ENCODE measurements around the gene TCF12.

TCF12 gene

DNA sequence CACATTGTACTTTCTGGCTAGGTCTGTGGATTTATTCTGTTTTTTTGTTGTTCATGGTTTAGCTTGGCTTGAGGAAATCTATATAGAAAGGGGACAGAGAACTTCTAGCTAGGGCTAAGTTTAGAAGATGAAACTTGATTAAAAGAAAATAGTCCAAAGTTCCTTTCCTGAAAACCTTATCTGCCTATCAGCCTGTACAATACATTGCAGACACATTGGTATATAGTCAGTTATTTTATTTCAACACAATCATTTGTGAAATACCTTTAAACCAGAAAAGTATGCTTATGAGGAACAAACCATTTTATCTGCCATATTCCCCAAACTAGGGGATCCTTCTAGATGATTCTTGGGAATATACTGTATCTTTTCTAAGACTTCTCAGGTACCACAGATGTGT, 310.6 kb downstream of the TCF12 start:
- TF ChIP-seq, protein P1, sequence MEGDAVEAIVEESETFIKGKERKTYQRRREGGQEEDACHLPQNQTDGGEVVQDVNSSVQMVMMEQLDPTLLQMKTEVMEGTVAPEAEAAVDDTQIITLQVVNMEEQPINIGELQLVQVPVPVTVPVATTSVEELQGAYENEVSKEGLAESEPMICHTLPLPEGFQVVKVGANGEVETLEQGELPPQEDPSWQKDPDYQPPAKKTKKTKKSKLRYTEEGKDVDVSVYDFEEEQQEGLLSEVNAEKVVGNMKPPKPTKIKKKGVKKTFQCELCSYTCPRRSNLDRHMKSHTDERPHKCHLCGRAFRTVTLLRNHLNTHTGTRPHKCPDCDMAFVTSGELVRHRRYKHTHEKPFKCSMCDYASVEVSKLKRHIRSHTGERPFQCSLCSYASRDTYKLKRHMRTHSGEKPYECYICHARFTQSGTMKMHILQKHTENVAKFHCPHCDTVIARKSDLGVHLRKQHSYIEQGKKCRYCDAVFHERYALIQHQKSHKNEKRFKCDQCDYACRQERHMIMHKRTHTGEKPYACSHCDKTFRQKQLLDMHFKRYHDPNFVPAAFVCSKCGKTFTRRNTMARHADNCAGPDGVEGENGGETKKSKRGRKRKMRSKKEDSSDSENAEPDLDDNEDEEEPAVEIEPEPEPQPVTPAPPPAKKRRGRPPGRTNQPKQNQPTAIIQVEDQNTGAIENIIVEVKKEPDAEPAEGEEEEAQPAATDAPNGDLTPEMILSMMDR (IDR thresholded peaks at IDR 0.05; ENCODE audit: control insufficient read depth, extremely low read depth, insufficient read depth): no peak
- no peak for DNase-seq (ENCODE audit: low read depth)
- no peak overlapping the region for H3K4me3 ChIP-seq (ENCODE audit: low read depth, low read length)

DNA sequence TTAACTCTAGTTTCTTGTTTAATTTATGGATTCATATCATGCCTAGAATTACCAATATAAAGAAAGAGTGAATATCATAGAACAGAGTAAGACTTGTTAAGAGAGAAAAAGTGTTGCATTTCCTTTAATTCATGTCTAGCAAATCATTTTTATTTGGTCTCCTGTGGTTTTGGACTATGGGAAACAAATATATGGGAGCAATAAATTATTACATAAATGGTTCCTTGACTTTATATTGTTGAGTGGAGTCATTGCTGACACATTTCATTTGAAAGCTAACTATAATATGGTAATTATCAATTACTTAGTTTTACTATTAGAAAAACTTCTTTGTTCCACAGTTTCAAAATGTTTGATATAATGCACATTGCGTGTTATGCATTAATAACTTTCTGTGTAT, 313.1 kb downstream of the TCF12 start:
- DNase-seq (ENCODE audit: low read depth): no peak
- TF ChIP-seq, protein P1 (IDR thresholded peaks at IDR 0.05; ENCODE audit: control insufficient read depth, extremely low read depth, insufficient read depth): no peak
- H3K4me3 ChIP-seq (ENCODE audit: low read depth, low read length): no peak overlapping the region

DNA sequence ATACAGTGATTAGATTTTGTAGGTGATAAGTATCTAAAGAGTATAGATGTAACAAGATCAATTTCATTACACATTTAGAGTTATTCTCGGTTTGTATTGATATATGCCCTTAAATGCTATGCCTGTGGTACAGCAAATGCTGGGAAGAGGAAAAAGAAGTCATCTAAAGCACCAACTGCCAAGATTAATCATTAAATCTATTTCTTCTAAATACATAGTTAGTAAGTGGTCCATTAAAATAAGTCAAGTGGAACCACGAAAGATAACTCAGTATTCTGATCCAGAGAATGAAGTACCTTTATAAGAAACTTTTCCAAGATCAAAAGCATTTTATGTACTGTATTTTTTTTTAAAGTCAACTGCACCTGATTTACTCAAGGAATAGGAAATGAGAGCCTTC, 315.7 kb downstream of the TCF12 start:
- no peak overlapping the region for H3K4me3 ChIP-seq (ENCODE audit: low read depth, low read length)
- TF ChIP-seq, protein P1 (IDR thresholded peaks at IDR 0.05; ENCODE audit: control insufficient read depth, extremely low read depth, insufficient read depth): no peak
- no peak for DNase-seq (ENCODE audit: low read depth)

DNA sequence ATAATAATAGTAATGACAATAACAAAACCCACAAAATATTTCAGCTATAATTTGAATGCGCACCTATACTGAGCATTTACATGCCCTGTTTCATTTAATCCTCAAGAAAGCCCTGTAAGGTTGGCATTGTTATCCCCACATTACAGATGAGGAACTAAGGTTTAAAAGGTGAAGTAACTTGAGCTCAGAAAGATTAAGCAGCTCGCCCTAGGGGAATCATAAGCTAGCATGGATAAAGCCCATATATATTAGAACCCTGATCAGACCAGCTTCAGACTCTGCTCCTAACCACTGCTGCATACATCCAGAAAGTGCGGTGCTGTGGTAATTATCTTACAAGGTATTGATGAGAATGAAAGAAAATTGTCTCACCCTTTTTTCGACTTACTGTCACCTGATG, 316.7 kb downstream of the TCF12 start:
- DNase-seq (ENCODE audit: low read depth): no peak
- no peak overlapping the region for H3K4me3 ChIP-seq (ENCODE audit: low read depth, low read length)
- TF ChIP-seq, protein P1 (IDR thresholded peaks at IDR 0.05; ENCODE audit: control insufficient read depth, extremely low read depth, insufficient read depth): no peak

DNA sequence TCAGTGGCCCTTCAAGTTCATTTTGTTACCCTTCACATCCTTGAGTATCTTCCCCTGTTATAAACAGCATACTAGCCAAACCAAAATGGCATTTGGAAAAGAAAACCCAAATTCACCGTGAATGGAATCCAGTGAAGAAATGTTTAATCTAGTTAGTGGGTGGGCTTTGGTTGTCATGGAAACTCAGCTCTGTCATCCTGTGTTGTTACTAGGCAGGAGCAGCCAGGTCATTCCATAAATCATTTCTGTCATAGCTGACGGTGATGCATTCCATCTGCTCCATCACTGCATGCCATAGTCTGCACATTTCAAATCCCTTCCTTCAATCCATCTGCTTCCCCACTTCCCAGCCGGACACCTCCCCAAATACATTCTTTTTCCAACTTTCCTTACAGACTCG, 317.4 kb downstream of the TCF12 start:
- H3K4me3 ChIP-seq (ENCODE audit: low read depth, low read length): no peak overlapping the region
- TF ChIP-seq, protein P1 (IDR thresholded peaks at IDR 0.05; ENCODE audit: control insufficient read depth, extremely low read depth, insufficient read depth): no peak
- no peak for DNase-seq (ENCODE audit: low read depth)

DNA sequence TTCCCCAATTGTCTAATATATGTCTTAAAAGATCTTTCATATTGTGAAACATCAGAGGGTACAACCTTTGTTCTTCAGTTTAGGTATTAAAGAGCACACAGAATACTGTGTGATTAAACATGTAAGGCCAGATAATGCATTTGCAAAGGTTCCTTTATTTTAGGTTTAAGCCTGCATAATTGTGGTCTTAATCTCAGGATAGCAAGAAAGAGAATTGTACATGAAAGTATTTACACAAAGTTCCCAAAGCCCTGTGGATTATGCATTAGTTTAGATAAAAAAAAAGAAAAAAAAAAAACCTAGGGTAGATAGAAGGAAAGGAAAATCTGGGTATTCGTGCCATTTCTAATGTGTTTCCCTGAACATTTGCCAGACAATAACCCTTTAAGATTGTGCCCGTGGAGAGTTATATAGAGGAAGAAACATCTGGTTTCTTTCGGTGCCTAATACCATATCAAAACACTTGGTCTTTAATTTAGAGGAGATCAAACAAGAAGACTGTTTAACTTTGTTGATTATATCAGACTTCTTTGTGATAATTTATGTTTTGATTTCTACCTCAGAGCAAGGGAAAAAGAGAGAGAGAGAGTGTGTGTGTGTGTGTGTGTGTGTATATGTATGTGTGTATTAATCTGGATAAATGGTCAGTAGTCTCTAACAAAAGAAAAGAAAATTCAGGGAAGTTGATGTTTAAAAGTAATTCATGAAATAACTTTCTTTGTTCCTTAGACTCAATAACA, 318.3 kb downstream of the TCF12 start:
- H3K4me3 ChIP-seq (ENCODE audit: low read depth, low read length): no peak overlapping the region
- TF ChIP-seq, protein P1 (IDR thresholded peaks at IDR 0.05; ENCODE audit: control insufficient read depth, extremely low read depth, insufficient read depth): no peak
- no peak for DNase-seq (ENCODE audit: low read depth)

DNA sequence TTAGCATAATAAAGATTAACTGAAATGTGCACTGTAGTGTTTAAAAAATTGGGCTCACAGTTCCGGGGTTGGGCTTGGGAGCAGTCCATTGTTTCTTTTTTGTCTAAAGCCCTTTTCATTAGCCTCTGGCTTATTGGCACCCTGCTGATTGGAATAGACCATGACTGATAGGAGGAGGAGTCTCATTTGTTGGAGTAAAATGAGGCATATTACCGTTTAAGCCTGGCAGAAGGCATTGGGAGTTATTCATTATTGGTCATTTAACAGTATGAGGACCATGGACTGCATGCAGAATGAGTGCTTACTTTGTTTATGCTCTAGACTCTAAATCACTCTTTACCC, 318.8 kb downstream of the TCF12 start:
- no peak for DNase-seq (ENCODE audit: low read depth)
- TF ChIP-seq, protein P1 (IDR thresholded peaks at IDR 0.05; ENCODE audit: control insufficient read depth, extremely low read depth, insufficient read depth): no peak
- no peak overlapping the region for H3K4me3 ChIP-seq (ENCODE audit: low read depth, low read length)
